Gastrocnemius medialis (tissue), 4 donors: Measurements from ENCODE around the gene MTTP. TPM values are rescaled to one million over a fixed set of nuclear protein-coding genes. Genes with fewer than 3 reads are reported as not detected.
A peak's percentile ranks its signal among the peaks of the same experiment; 100 is the strongest.

Source experiments
- ATAC-seq, 2 donors: fragments of 150-250 bp; one replicate each; pipeline ENCODE4 v1.9.1; 2016
- DNase-seq, 2 donors: peaks; one replicate each; pipeline ENCODE4 v3.0.0-alpha.2; 2019
- H3K27ac ChIP-seq, 4 donors: fragments of 200-600 bp; sonication (generic); 1 replicate in 1 of 4; 2 replicates in 3 of 4; pipeline ENCODE4 v1.5.1; 2016 to 2018; ENCODE audit warnings: mild to moderate bottlenecking in 2 of 4, moderate library complexity in 1 of 4
- H3K27me3 ChIP-seq, 3 donors: fragments of 200-600 bp; sonication (generic) in 2 of 3; 1 replicate in 1 of 3; 2 replicates in 2 of 3; pipeline versions ENCODE4 v1.5.1 to v1.6.0; 2016 to 2019; ENCODE audit warnings: mild to moderate bottlenecking in 1 of 3, moderate library complexity in 1 of 3
- H3K36me3 ChIP-seq, 2 donors: fragments of 200-600 bp; sonication (generic) in 1 of 2; one replicate each; pipeline ENCODE4 v1.5.1; 2017 to 2018
- H3K4me1 ChIP-seq, 2 donors: fragments of 200-600 bp; sonication (generic) in 1 of 2; one replicate each; pipeline ENCODE4 v1.5.1; 2016 to 2017; ENCODE audit warnings: mild to moderate bottlenecking in 2 of 2
- H3K4me3 ChIP-seq, 4 donors: fragments of 200-600 bp; sonication (generic) in 3 of 4; 1 replicate in 1 of 4; 2 replicates in 3 of 4; pipeline ENCODE4 v1.5.1; 2016 to 2019; ENCODE audit warnings: mild to moderate bottlenecking in 2 of 4
- H3K9me3 ChIP-seq, 3 donors: fragments of 200-600 bp; sonication (generic) in 2 of 3; 1 replicate in 1 of 3; 2 replicates in 2 of 3; pipeline ENCODE4 v1.5.1; 2016 to 2019
- POLR2A ChIP-seq, 2 donors: fragments of 450-650 bp; IDR thresholded peaks; one replicate each; pipeline ENCODE4 v1.6.1; 2017; ENCODE audit warnings: antibody characterized with exemption in 2 of 2, mild to moderate bottlenecking in 2 of 2, moderate library complexity in 2 of 2
- in situ Hi-C, 4 donors: fragments of 200-750 bp; cut with MboI; loops; one replicate each; pipeline versions ENCODE4 v1.15.0 to v1.8.0; 2017; ENCODE audit warnings: low sequenced_read_pairs in 4 of 4
- intact Hi-C: fragments of 100-400 bp; cut with DNase I; formaldehyde crosslinking; loops from one replicate; pipeline ENCODE4 v1.15.1; 2023; ENCODE audit warnings: low total_unique reads
- total RNA-seq, 4 donors: library from RNA; depleted of rRNA; stranded (reverse); fragments of >200 nt; gene quantifications; one replicate each; pipeline versions ENCODE4 v1.1.0 to v1.2.3, GENCODE V29; 2016
- TF ChIP-seq, protein P1 (sequence below), 5 experiments: fragments of 450-650 bp in 3 of 5; fragments of 200-600 bp in 2 of 5; sonication (generic) in 2 of 5; IDR thresholded peaks in 4 of 5; conservative IDR thresholded peaks in 1 of 5; 1 replicate in 4 of 5; 2 replicates in 1 of 5; pipeline ENCODE4 v1.5.1; 2016 to 2019; ENCODE audit warnings: antibody characterized with exemption in 5 of 5, mild to moderate bottlenecking in 3 of 5, moderate library complexity in 3 of 5

MTTP gene
- total RNA-seq, 4 donors from 2014 or later: 0.33 to 0.63 (median 0.59) TPM; not detected in 1

GRCh38 chr4:99563310-99564186 lies 11.1 kb upstream of the MTTP start, which contains the start of gene TRMT10A:
Gene TRMT10A, minus strand, starts transcription at chr4:99564039. Its CDS starts 4,701 bp downstream, at chr4:99559338.
- H3K4me3 ChIP-seq: peak within 1 kb of the TSS; percentile 74 to 88 (median 80)
- H3K9me3 ChIP-seq: no peaks in the 10 kb centered on the region
- H3K27ac ChIP-seq: peak within 1 kb of the TSS; percentile 94 to 97 (median 96)
- ATAC-seq (peak; percentile 89 to 90), DNase-seq (peak; percentile 97 to 98)
- in situ Hi-C loops (loop anchor here (5.0 to 25.0 kb wide), 6 partner anchors 91 to 399 kb away; partner anchors contain the start of genes DNAJB14 (in 3 of the 4), C4orf54 (in 2 of the 4), LAMTOR3 (in 2 of the 4) and H2AZ1 (in 1 of the 4)), intact Hi-C loops (loop anchor here (1.0 to 10.0 kb wide), 8 partner anchors 49 to 1781 kb away; partner anchors contain the start of genes ADH5, H2AZ1, LAMTOR3 and PPP3CA)
- H3K4me1 ChIP-seq: peaks cover 19 to 22% of the 10 kb centered on the region in 2 donors
- H3K27me3 ChIP-seq: no peaks in the 10 kb centered on the region
- peak; percentile 52 to 66 for TF ChIP-seq POLR2A (IDR thresholded peaks at IDR 0.05)
- TF ChIP-seq, protein P1, sequence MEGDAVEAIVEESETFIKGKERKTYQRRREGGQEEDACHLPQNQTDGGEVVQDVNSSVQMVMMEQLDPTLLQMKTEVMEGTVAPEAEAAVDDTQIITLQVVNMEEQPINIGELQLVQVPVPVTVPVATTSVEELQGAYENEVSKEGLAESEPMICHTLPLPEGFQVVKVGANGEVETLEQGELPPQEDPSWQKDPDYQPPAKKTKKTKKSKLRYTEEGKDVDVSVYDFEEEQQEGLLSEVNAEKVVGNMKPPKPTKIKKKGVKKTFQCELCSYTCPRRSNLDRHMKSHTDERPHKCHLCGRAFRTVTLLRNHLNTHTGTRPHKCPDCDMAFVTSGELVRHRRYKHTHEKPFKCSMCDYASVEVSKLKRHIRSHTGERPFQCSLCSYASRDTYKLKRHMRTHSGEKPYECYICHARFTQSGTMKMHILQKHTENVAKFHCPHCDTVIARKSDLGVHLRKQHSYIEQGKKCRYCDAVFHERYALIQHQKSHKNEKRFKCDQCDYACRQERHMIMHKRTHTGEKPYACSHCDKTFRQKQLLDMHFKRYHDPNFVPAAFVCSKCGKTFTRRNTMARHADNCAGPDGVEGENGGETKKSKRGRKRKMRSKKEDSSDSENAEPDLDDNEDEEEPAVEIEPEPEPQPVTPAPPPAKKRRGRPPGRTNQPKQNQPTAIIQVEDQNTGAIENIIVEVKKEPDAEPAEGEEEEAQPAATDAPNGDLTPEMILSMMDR (IDR thresholded peaks at IDR 0.05 in 4 of 5, conservative IDR thresholded peaks at IDR 0.05 in 1 of 5): peak in 2 of 5 experiments; percentile 4 to 26
- H3K36me3 ChIP-seq: no peaks in the 10 kb centered on the region

DNA sequence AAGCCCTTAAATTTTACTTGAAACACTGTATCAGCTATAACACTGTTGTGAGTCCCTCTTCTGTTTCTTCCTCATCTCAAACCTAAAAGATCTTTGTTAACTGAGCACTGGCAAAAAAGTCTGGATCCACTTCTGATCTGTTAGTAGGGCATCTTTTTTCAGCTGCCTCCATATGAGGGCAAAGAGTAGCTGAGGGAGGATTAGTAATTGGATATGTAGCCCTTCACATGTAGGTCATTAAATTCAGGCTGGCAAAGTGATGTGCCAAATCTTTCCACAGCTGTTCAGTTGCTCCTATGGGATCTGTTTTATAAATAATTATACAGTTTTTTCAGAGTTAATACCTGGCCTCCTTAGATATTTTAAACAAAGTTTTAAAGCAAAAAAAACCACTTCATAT lies 9.7 kb upstream of the MTTP start:
- ATAC-seq (peak; percentile 66 to 77), DNase-seq (peak; percentile 48 to 69)
- Histone ChIP-seq H3K4me1 (peaks cover 19 to 22% of the 10 kb centered on the region in 2 donors), H3K4me3 (peak overlapping the region; percentile 74 to 88 (median 80)), H3K36me3 (no peaks in the 10 kb centered on the region), H3K9me3 (no peaks in the 10 kb centered on the region), H3K27me3 (no peaks in the 10 kb centered on the region), H3K27ac (peak overlapping the region; percentile 94 to 97 (median 96))
- TF ChIP-seq, protein P1 (IDR thresholded peaks at IDR 0.05 in 4 of 5, conservative IDR thresholded peaks at IDR 0.05 in 1 of 5): no peak
- TF ChIP-seq POLR2A (IDR thresholded peaks at IDR 0.05): no peak
- in situ Hi-C loops (loop anchor here (5.0 to 25.0 kb wide), 6 partner anchors 90 to 397 kb away; partner anchors contain the start of genes DNAJB14 (in 3 of the 4), C4orf54 (in 2 of the 4), LAMTOR3 (in 2 of the 4) and H2AZ1 (in 1 of the 4)), intact Hi-C loops (loop anchor here (5.0 to 10.0 kb wide), 5 partner anchors 47 to 1780 kb away; partner anchors contain the start of genes ADH5 and PPP3CA)

DNA sequence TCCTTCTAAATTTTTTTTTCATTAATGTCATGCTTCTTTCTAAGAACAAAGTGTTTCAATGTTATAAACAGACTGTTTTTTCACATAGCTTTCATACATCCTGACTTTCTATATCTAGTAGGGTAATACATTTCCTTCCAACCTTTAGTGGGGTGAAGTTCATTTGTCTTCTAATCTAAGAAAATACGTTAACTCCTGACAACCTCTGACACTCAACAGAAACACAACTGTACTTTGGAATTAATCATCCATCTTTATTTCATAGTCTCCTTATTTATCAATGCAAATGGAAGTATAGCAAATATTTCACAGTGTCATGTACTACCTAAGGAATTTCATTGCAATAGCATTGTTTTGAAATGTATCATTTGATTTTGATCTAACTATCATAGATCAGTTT lies 2.7 kb upstream of the MTTP start:
- intact Hi-C loops: no loop called here
- TF ChIP-seq, protein P1 (IDR thresholded peaks at IDR 0.05 in 4 of 5, conservative IDR thresholded peaks at IDR 0.05 in 1 of 5): no peak
- no peak for TF ChIP-seq POLR2A (IDR thresholded peaks at IDR 0.05)
- no peaks in the 10 kb centered on the region for H3K36me3 ChIP-seq
- ATAC-seq (no peak), DNase-seq (no peak)
- H3K9me3 ChIP-seq: no peaks in the 10 kb centered on the region
- H3K27me3 ChIP-seq: no peaks in the 10 kb centered on the region
- peak overlapping the region in 1 of 4 donors; percentile 45 for H3K27ac ChIP-seq
- H3K4me1 ChIP-seq: peaks cover 9 to 20% of the 10 kb centered on the region in 2 donors
- H3K4me3 ChIP-seq: no peak overlapping the region
- in situ Hi-C loops: loop anchor here in 2 of 4 donors (25.0 kb wide), 2 partner anchors 365 to 390 kb away; partner anchors contain the start of genes DNAJB14 (in 1 of the 2) and H2AZ1 (in 1 of the 2)

DNA sequence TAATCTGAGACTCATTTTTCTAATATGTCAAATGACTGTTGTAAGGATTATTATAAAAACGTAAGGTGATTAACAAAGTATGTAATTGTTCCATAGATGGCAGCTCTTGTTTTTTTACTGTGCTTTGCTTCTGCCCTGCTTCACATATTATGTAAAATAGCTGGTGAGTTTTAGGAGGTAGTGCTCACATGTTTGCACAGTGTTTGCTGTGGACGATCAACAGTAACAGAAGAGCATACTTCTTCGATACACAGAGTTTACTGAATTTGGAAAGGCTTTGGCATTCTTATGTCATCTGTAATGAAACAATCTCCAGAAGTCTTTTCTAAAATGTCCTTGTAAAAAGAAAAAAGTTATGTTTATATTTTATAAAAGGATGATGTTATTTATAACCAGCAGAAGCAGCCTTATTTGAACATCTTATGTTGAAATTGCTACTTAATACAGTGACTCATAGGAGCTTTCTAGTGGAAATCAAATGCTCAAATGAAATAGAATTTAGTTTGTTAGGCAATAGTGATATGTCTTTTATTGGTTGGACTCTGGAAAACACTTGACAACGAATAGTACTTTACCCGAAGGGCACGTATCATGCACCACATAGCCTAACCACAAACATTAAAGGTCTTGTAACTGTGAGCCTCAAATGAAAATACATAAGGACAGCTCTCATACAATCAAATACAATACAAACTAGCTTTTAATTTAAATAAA lies 1.9 kb upstream of the MTTP start:
- Histone ChIP-seq H3K4me3 (no peak overlapping the region), H3K9me3 (no peaks in the 10 kb centered on the region), H3K27ac (peak overlapping the region in 3 of 4 donors; percentile 32 to 56 (median 45)), H3K36me3 (no peaks in the 10 kb centered on the region), H3K27me3 (no peaks in the 10 kb centered on the region), H3K4me1 (peaks cover 9 to 20% of the 10 kb centered on the region in 2 donors)
- ATAC-seq: peak; percentile 70 to 78
- TF ChIP-seq, protein P1 (IDR thresholded peaks at IDR 0.05 in 4 of 5, conservative IDR thresholded peaks at IDR 0.05 in 1 of 5): no peak
- TF ChIP-seq POLR2A (IDR thresholded peaks at IDR 0.05): no peak
- in situ Hi-C loops (loop anchor here in 2 of 4 donors (25.0 kb wide), 2 partner anchors 365 to 390 kb away; partner anchors contain the start of genes DNAJB14 (in 1 of the 2) and H2AZ1 (in 1 of the 2)), intact Hi-C loops (no loop called here)
- DNase-seq: no peak
